Lower leg skin (tissue), 3 donors: Measurements from ENCODE around the gene PEX12.

Experiments
- POLR2A ChIP-seq, 2 donors: fragments of 450-650 bp; IDR thresholded peaks; one replicate each; pipeline ENCODE4 v1.6.1; 2016 to 2017; ENCODE audit warnings: antibody characterized with exemption in 2 of 2, mild to moderate bottlenecking in 1 of 2, moderate library complexity in 1 of 2
- TF ChIP-seq, protein P1 (sequence below), 3 donors: fragments of 450-650 bp; IDR thresholded peaks; one replicate each; pipeline ENCODE4 v1.5.1; 2016; ENCODE audit warnings: antibody characterized with exemption in 3 of 3, mild to moderate bottlenecking in 3 of 3, moderate library complexity in 2 of 3

DNA sequence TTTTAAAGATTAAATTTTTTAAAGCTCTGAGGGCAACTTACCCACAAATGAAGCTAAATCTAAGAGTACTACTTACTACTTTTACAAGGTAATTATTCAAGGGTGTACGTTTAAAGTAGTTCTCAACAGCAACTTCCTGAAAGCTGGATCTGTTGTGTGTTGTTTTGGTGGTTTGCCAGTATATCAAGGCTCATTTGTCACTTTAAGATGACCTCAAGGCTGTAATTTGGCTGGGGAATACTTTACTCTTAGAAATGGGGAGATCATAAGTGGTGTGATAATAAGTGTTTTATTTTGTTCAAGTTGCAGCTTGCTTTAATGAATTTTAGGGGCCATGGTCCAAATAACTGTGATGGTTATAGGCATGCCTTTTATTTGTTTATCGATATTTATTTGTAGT is 39.1 kb upstream of the PEX12 start:
- TF ChIP-seq POLR2A (IDR thresholded peaks at IDR 0.05), result no peak
- TF ChIP-seq, protein P1, sequence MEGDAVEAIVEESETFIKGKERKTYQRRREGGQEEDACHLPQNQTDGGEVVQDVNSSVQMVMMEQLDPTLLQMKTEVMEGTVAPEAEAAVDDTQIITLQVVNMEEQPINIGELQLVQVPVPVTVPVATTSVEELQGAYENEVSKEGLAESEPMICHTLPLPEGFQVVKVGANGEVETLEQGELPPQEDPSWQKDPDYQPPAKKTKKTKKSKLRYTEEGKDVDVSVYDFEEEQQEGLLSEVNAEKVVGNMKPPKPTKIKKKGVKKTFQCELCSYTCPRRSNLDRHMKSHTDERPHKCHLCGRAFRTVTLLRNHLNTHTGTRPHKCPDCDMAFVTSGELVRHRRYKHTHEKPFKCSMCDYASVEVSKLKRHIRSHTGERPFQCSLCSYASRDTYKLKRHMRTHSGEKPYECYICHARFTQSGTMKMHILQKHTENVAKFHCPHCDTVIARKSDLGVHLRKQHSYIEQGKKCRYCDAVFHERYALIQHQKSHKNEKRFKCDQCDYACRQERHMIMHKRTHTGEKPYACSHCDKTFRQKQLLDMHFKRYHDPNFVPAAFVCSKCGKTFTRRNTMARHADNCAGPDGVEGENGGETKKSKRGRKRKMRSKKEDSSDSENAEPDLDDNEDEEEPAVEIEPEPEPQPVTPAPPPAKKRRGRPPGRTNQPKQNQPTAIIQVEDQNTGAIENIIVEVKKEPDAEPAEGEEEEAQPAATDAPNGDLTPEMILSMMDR (IDR thresholded peaks at IDR 0.05), result no peak
